Esophagus squamous epithelium (tissue), 4 donors: ENCODE data around the gene PFKFB4.

Source experiments
- POLR2A ChIP-seq, 4 donors: fragments of 450-650 bp; IDR thresholded peaks; one replicate each; pipeline ENCODE4 v1.6.1; 2017; ENCODE audit warnings: antibody characterized with exemption in 4 of 4, mild to moderate bottlenecking in 4 of 4, moderate library complexity in 3 of 4
- TF ChIP-seq, protein P1 (sequence below), 6 experiments: fragments of 450-650 bp in 4 of 6; fragments of 200-600 bp in 2 of 6; sonication (generic) in 2 of 6; IDR thresholded peaks; one replicate each; pipeline ENCODE4 v1.5.1; 2016 to 2019; ENCODE audit warnings: antibody characterized with exemption in 6 of 6, mild to moderate bottlenecking in 4 of 6, moderate library complexity in 4 of 6

DNA sequence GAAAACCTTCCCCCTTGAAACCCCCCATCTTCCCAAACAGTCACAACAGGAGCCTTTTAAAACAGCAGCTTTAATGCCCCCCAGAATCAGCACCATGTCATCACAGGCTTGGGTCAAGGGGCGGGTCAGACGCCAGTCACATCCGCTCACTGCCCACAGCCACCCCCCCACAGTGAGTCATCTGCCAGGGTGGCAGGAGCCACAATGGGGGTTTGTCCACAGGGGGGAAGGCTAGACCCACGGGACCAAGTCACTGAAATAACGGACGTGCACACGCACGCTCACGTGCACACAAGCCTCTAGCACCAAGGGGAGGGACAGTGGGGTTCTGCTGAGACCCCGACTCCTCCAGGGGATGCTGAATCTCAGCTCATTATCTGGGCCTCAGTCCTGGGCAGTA lies 7.4 kb upstream of the PFKFB4 start:
- TF ChIP-seq, protein P1, sequence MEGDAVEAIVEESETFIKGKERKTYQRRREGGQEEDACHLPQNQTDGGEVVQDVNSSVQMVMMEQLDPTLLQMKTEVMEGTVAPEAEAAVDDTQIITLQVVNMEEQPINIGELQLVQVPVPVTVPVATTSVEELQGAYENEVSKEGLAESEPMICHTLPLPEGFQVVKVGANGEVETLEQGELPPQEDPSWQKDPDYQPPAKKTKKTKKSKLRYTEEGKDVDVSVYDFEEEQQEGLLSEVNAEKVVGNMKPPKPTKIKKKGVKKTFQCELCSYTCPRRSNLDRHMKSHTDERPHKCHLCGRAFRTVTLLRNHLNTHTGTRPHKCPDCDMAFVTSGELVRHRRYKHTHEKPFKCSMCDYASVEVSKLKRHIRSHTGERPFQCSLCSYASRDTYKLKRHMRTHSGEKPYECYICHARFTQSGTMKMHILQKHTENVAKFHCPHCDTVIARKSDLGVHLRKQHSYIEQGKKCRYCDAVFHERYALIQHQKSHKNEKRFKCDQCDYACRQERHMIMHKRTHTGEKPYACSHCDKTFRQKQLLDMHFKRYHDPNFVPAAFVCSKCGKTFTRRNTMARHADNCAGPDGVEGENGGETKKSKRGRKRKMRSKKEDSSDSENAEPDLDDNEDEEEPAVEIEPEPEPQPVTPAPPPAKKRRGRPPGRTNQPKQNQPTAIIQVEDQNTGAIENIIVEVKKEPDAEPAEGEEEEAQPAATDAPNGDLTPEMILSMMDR (IDR thresholded peaks at IDR 0.05): no peak
- no peak for TF ChIP-seq POLR2A (IDR thresholded peaks at IDR 0.05)
